NCI-H82 treated with DMSO at 0.1 percent for 48 hours (cell line): ENCODE data around the gene IL4R.
"Not testable (repeated sequence)": the region's sequence is repeated elsewhere in the genome, so short reads cannot be mapped to it uniquely, and the experiment has no call there.

Experiments
- DNase-seq: peaks from one replicate; lab custom pipeline; 2025; ENCODE audit not compliant: unreplicated experiment; lab: John Stamatoyannopoulos, UW

The IL4R gene

GRCh38 chr16:27287887-27288286 is 25.9 kb upstream of the IL4R start:
- DNase-seq, result no peak

- DNase-seq, result not testable (repeated sequence)
Observed at GRCh38 chr16:27288313-27288712, 25.5 kb upstream of the IL4R start.

GRCh38 chr16:27289669-27290068 is 24.1 kb upstream of the IL4R start:
- no peak for DNase-seq

GRCh38 chr16:27290562-27290961 is 23.2 kb upstream of the IL4R start:
- DNase-seq, result no peak

GRCh38 chr16:27291106-27291505 is 22.7 kb upstream of the IL4R start:
- DNase-seq, result no peak

GRCh38 chr16:27291722-27292240 is 22.0 kb upstream of the IL4R start:
- no peak for DNase-seq

- DNase-seq, result no peak
Observed at GRCh38 chr16:27293343-27293742, 20.4 kb upstream of the IL4R start.

GRCh38 chr16:27298132-27298531 is 15.6 kb upstream of the IL4R start:
- DNase-seq, result no peak

- no peak for DNase-seq
Observed at GRCh38 chr16:27301236-27301861, 12.4 kb upstream of the IL4R start.

GRCh38 chr16:27302126-27302525 is 11.6 kb upstream of the IL4R start:
- no peak for DNase-seq

GRCh38 chr16:27303256-27304100 is 10.3 kb upstream of the IL4R start:
- no peak for DNase-seq

- DNase-seq, result no peak
Observed at GRCh38 chr16:27304102-27304501, 9.7 kb upstream of the IL4R start.

- no peak for DNase-seq
Observed at GRCh38 chr16:27304881-27305745, 8.7 kb upstream of the IL4R start.

- no peak for DNase-seq
Observed at GRCh38 chr16:27305839-27306442, 7.8 kb upstream of the IL4R start.

- no peak for DNase-seq
Observed at GRCh38 chr16:27308792-27309191, 5.0 kb upstream of the IL4R start.

GRCh38 chr16:27310576-27311447 is 3.0 kb upstream of the IL4R start:
- no peak for DNase-seq

GRCh38 chr16:27311448-27311830 is 2.3 kb upstream of the IL4R start:
- no peak for DNase-seq

GRCh38 chr16:27311897-27312303 is 1.9 kb upstream of the IL4R start:
- DNase-seq, result no peak

- no peak for DNase-seq
Observed at GRCh38 chr16:27312580-27313421, 973 bp upstream of the IL4R start.
